HepG2 (cell line): ENCODE results near the gene LITAF. TPM values are rescaled to one million over a fixed set of nuclear protein-coding genes. Genes with fewer than 3 reads are reported as not detected.
A peak's percentile ranks its signal among the peaks of the same experiment; 100 is the strongest.

Experiments used
- HMGXB3 ChIP-seq: sonication (generic); formaldehyde crosslinking; IDR thresholded peaks from 2 replicates; pipeline ENCODE4 v1.4.0; 2020; ENCODE audit warnings: missing genetic modification reagents, borderline replicate concordance
- IKZF4 ChIP-seq: sonication (generic); formaldehyde crosslinking; IDR thresholded peaks from 2 replicates; pipeline ENCODE4 v1.5.1; 2020; ENCODE audit warnings: borderline replicate concordance, mild to moderate bottlenecking, low read depth, missing genetic modification reagents; ENCODE audit errors: not compliant biosample characterization
- IRF2 ChIP-seq: IDR thresholded peaks from 2 replicates; pipeline ENCODE4 v1.6.1; 2018; ENCODE audit warnings: missing genetic modification reagents, missing compliant biosample characterization
- MIXL1 ChIP-seq: IDR thresholded peaks from 2 replicates; pipeline ENCODE4 v1.6.1; 2016
- PLSCR1 ChIP-seq: sonication (generic); formaldehyde crosslinking; IDR thresholded peaks from 2 replicates; pipeline ENCODE4 v1.5.0; 2020; ENCODE audit warnings: missing genetic modification reagents, mild to moderate bottlenecking, borderline replicate concordance
- RBM39 ChIP-seq: fragments of 200-400 bp; formaldehyde crosslinking; IDR thresholded peaks from one replicate; pipeline ENCODE4 v1.6.1; 2018; ENCODE audit warnings: antibody characterized with exemption, mild to moderate bottlenecking, low read depth, low read length; ENCODE audit not compliant: poor library complexity, severe bottlenecking
- SKI ChIP-seq: fragments of 450-650 bp; IDR thresholded peaks from one replicate; pipeline ENCODE4 v1.6.1; 2018; ENCODE audit warnings: mild to moderate bottlenecking; ENCODE audit not compliant: partially characterized antibody
- SRSF4 ChIP-seq: fragments of 200-400 bp; formaldehyde crosslinking; IDR thresholded peaks from one replicate; pipeline ENCODE4 v1.6.1; 2018; ENCODE audit warnings: mild to moderate bottlenecking, low read depth, low read length, moderate library complexity; ENCODE audit not compliant: poor library complexity, severe bottlenecking
- ZBTB44 ChIP-seq: sonication (generic); formaldehyde crosslinking; IDR thresholded peaks from 2 replicates; pipeline ENCODE4 v1.4.0; 2020; ENCODE audit warnings: missing genetic modification reagents
- ZKSCAN8 ChIP-seq: IDR thresholded peaks from 2 replicates; pipeline ENCODE4 v1.6.1; 2016; ENCODE audit warnings: borderline replicate concordance, missing genetic modification reagents, missing compliant biosample characterization
- ZNF460 ChIP-seq: sonication (generic); formaldehyde crosslinking; IDR thresholded peaks from 2 replicates; pipeline ENCODE4 v1.5.1; 2020; ENCODE audit warnings: missing genetic modification reagents, mild to moderate bottlenecking, borderline replicate concordance
- ZNF562 ChIP-seq: sonication (generic); formaldehyde crosslinking; IDR thresholded peaks from 2 replicates; pipeline ENCODE4 v1.8.0; 2022; ENCODE audit warnings: missing genetic modification reagents, borderline replicate concordance
- ZNF589 ChIP-seq: sonication (generic); formaldehyde crosslinking; conservative IDR thresholded peaks from 2 replicates; pipeline ENCODE4 v1.8.0; 2022; ENCODE audit warnings: mild to moderate bottlenecking, moderate library complexity, missing genetic modification reagents
- ZNF841 ChIP-seq: sonication (generic); formaldehyde crosslinking; IDR thresholded peaks from 2 replicates; pipeline ENCODE4 v1.8.1; 2023; ENCODE audit warnings: missing genetic modification reagents, borderline replicate concordance
- ZNF891 ChIP-seq: sonication (generic); formaldehyde crosslinking; IDR thresholded peaks from 2 replicates; pipeline ENCODE4 v1.5.0; 2020; ENCODE audit warnings: mild to moderate bottlenecking, missing genetic modification reagents
- polyA plus RNA-seq, 8 experiments: library from polyadenylated mRNA; depleted of rRNA in 3 of 8; stranded (reverse) in 7 of 8; unstranded in 1 of 8; fragments of >200 nt; fragmentation: Illumina TruSeq in 4 of 8; extraction: Trizol in 4 of 8; gene quantifications; 2 replicates each; pipeline versions ENCODE4 v1.2.1 to v1.2.3, GENCODE V29; 2011 to 2016; ENCODE audit warnings: low read depth in 4 of 8, missing spikeins in 1 of 8, mixed read lengths in 1 of 8; ENCODE audit not compliant: insufficient read depth in 1 of 8
- total RNA-seq, 5 experiments: library from RNA; depleted of rRNA; stranded (reverse); fragments of >200 nt; fragmentation: Illumina TruSeq; extraction: Trizol; gene quantifications; 2 replicates each; pipeline ENCODE4 v1.2.3, GENCODE V29; 2016; ENCODE audit warnings: low read depth in 1 of 5
- TF ChIP-seq, protein P1 (sequence below): sonication (generic); formaldehyde crosslinking; IDR thresholded peaks from 2 replicates; pipeline ENCODE4 v1.4.0; 2020; ENCODE audit warnings: mild to moderate bottlenecking, low read depth, missing genetic modification reagents
- TF ChIP-seq, protein P2 (sequence below): IDR thresholded peaks from 2 replicates; pipeline ENCODE4 v1.6.1; 2012; ENCODE audit warnings: low read length, improper control_type of control experiment

Gene LITAF
- total and polyA plus RNA-seq, 2 of the 13 experiments (the other 11 are each of a cell fraction or from before 2014, with no cell fraction given) = 80.1 to 141 TPM

- no peak for TF ChIP-seq PLSCR1 (CRISPR knock-in tag)
- peak; percentile 87; the same call in 1 of the 2 replicates for TF ChIP-seq ZNF841 (CRISPR knock-in tag)
- no peak for TF ChIP-seq RBM39
- TF ChIP-seq IRF2 (CRISPR knock-in tag) = no peak
- no peak for TF ChIP-seq ZKSCAN8 (CRISPR knock-in tag)
- TF ChIP-seq, protein P1, sequence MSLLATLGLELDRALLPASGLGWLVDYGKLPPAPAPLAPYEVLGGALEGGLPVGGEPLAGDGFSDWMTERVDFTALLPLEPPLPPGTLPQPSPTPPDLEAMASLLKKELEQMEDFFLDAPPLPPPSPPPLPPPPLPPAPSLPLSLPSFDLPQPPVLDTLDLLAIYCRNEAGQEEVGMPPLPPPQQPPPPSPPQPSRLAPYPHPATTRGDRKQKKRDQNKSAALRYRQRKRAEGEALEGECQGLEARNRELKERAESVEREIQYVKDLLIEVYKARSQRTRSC (CRISPR knock-in tag) = no peak
- no peak for TF ChIP-seq ZNF460 (CRISPR knock-in tag)
- no peak for TF ChIP-seq ZBTB44 (CRISPR knock-in tag)
- no peak for TF ChIP-seq SKI
- TF ChIP-seq, protein P2, sequence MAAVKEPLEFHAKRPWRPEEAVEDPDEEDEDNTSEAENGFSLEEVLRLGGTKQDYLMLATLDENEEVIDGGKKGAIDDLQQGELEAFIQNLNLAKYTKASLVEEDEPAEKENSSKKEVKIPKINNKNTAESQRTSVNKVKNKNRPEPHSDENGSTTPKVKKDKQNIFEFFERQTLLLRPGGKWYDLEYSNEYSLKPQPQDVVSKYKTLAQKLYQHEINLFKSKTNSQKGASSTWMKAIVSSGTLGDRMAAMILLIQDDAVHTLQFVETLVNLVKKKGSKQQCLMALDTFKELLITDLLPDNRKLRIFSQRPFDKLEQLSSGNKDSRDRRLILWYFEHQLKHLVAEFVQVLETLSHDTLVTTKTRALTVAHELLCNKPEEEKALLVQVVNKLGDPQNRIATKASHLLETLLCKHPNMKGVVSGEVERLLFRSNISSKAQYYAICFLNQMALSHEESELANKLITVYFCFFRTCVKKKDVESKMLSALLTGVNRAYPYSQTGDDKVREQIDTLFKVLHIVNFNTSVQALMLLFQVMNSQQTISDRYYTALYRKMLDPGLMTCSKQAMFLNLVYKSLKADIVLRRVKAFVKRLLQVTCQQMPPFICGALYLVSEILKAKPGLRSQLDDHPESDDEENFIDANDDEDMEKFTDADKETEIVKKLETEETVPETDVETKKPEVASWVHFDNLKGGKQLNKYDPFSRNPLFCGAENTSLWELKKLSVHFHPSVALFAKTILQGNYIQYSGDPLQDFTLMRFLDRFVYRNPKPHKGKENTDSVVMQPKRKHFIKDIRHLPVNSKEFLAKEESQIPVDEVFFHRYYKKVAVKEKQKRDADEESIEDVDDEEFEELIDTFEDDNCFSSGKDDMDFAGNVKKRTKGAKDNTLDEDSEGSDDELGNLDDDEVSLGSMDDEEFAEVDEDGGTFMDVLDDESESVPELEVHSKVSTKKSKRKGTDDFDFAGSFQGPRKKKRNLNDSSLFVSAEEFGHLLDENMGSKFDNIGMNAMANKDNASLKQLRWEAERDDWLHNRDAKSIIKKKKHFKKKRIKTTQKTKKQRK = no peak
- 0 out of 2 replicates have a peak, but pooled peaks have one; percentile 9 for TF ChIP-seq ZNF891 (CRISPR knock-in tag)
- no peak for TF ChIP-seq ZNF562 (CRISPR knock-in tag)
- TF ChIP-seq IKZF4 (CRISPR knock-in tag) = peak; percentile 19
- TF ChIP-seq HMGXB3 (CRISPR knock-in tag) = no peak
- no peak for TF ChIP-seq MIXL1 (CRISPR knock-in tag)
- TF ChIP-seq ZNF589 (CRISPR knock-in tag) = 0 out of 2 replicates have a peak, but pooled peaks have one; percentile 62
- no peak for TF ChIP-seq SRSF4
Measured at GRCh38 chr16:11586378-11586855, 302 bp downstream of the LITAF start (continued).
